GM19468 (cell line): ENCODE results near the gene RASSF3.
"Not testable (repeated sequence)": the region's sequence is repeated elsewhere in the genome, so short reads cannot be mapped to it uniquely, and the experiment has no call there.

Experiments used
- ATAC-seq: cut with Tn5 transposase; IDR thresholded peaks from one replicate; pipeline ENCODE4 v1.9.1; 2021; ENCODE audit warnings: mild to moderate bottlenecking, moderate library complexity, moderate number of reproducible peaks; ENCODE audit not compliant: unreplicated experiment; ENCODE audit errors: extremely low read depth

RASSF3 gene

GRCh38 chr12:64610079-64610659 lies at the start of gene RASSF3:
TSS of gene RASSF3 (plus strand) at chr12:64610495. CDS start at chr12:64610633, 138 bp downstream.
- peak; percentile 31 for ATAC-seq

- no peak for ATAC-seq
Measured at GRCh38 chr12:64561302-64562136, 48.8 kb upstream of the RASSF3 start.

- ATAC-seq: no peak
Measured at GRCh38 chr12:64566122-64566521, 44.2 kb upstream of the RASSF3 start.

GRCh38 chr12:64566831-64567517 lies 43.3 kb upstream of the RASSF3 start:
- ATAC-seq: no peak

GRCh38 chr12:64567570-64567969 lies 42.7 kb upstream of the RASSF3 start:
- no peak for ATAC-seq

- no peak for ATAC-seq
Measured at GRCh38 chr12:64568298-64568697, 42.0 kb upstream of the RASSF3 start.

- ATAC-seq: no peak
Measured at GRCh38 chr12:64569923-64570691, 40.2 kb upstream of the RASSF3 start.

- no peak for ATAC-seq
Measured at GRCh38 chr12:64571411-64571810, 38.9 kb upstream of the RASSF3 start.

GRCh38 chr12:64572241-64572640 lies 38.1 kb upstream of the RASSF3 start:
- no peak for ATAC-seq

GRCh38 chr12:64574837-64575236 lies 35.5 kb upstream of the RASSF3 start:
- no peak for ATAC-seq

GRCh38 chr12:64577046-64577445 lies 33.2 kb upstream of the RASSF3 start:
- no peak for ATAC-seq

GRCh38 chr12:64578566-64578965 lies 31.7 kb upstream of the RASSF3 start:
- no peak for ATAC-seq

- no peak for ATAC-seq
Measured at GRCh38 chr12:64580681-64581080, 29.6 kb upstream of the RASSF3 start.

- no peak for ATAC-seq
Measured at GRCh38 chr12:64582114-64582513, 28.2 kb upstream of the RASSF3 start.

GRCh38 chr12:64582862-64583261 lies 27.4 kb upstream of the RASSF3 start:
- no peak for ATAC-seq

- not testable (repeated sequence) for ATAC-seq
Measured at GRCh38 chr12:64583395-64583770, 26.9 kb upstream of the RASSF3 start.

- no peak for ATAC-seq
Measured at GRCh38 chr12:64583771-64584421, 26.4 kb upstream of the RASSF3 start.

- no peak for ATAC-seq
Measured at GRCh38 chr12:64585104-64585503, 25.2 kb upstream of the RASSF3 start.

- ATAC-seq: no peak
Measured at GRCh38 chr12:64587447-64587846, 22.8 kb upstream of the RASSF3 start.

GRCh38 chr12:64590183-64590582 lies 20.1 kb upstream of the RASSF3 start:
- ATAC-seq: no peak
